Fibroblast of lung (primary cell): ENCODE data around the gene GRB7.

Experiments
- CTCF ChIP-seq, 2 donors: IDR thresholded peaks in 1 of 2; conservative IDR thresholded peaks in 1 of 2; 1 replicate in 1 of 2; 2 replicates in 1 of 2; pipeline ENCODE4 v1.5.1; 2011 to 2012; ENCODE audit warnings: low read length in 2 of 2, control low read depth in 1 of 2, inconsistent platforms in 1 of 2, low read depth in 1 of 2, mild to moderate bottlenecking in 1 of 2
- EZH2 ChIP-seq: IDR thresholded peaks from 2 replicates; pipeline ENCODE4 v1.5.1; 2012; ENCODE audit warnings: low read length, control low read depth, mild to moderate bottlenecking; ENCODE audit errors: missing control alignments

GRCh38 chr17:39782481-39782880, 44.7 kb downstream of the GRB7 start:
- TF ChIP-seq EZH2 (no peak), CTCF (conservative IDR thresholded peaks at IDR 0.05 in 1 of 2, IDR thresholded peaks at IDR 0.05 in 1 of 2; ENCODE audit: low read depth in 1 of 2, low read length in 2 of 2) (no peak)
